TTC549 (cell line): Measurements from ENCODE around the gene BCR.
"Not testable (repeated sequence)": the region's sequence is repeated elsewhere in the genome, so short reads cannot be mapped to it uniquely, and the experiment has no call there.

Source experiments
- FAIRE-seq: peaks from 2 replicates; lab custom pipeline; 2012; peaks lifted over from hg19 to GRCh38; lab: Jason Lieb, UNC

The BCR gene

DNA sequence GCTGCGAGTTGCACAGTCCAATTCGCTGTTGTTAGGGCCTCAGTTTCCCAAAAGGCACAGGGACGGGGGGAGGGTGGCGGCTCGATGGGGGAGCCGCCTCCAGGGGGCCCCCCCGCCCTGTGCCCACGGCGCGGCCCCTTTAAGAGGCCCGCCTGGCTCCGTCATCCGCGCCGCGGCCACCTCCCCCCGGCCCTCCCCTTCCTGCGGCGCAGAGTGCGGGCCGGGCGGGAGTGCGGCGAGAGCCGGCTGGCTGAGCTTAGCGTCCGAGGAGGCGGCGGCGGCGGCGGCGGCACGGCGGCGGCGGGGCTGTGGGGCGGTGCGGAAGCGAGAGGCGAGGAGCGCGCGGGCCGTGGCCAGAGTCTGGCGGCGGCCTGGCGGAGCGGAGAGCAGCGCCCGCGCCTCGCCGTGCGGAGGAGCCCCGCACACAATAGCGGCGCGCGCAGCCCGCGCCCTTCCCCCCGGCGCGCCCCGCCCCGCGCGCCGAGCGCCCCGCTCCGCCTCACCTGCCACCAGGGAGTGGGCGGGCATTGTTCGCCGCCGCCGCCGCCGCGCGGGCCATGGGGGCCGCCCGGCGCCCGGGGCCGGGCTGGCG, at the start of gene BCR:
Gene BCR, plus strand, starts transcription at position 209 of the 592 bp plus-strand sequence. CDS start 452 bp downstream, outside the sequence.
- no peak for FAIRE-seq

- FAIRE-seq, result no peak
Measured at GRCh38 chr22:23130697-23131096, 49.6 kb upstream of the BCR start.

DNA sequence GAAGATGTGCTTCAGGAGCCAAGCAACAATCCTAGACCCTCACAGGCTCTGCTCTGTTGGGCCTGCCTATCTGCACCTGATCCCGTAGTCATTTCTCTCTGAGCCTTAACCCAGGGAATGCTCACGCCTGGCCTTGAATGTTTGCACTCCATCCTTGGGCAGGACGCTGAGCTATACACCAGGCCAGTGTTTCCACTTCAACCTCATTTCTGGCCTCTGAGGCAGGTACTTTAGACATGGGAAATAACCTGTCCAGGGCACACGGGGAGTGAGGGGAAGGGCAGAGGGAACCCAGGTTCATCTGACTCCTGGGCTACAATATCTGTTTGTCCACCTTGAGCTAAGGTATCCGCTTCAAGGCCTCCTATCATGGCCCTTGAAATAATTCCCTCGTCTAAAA, 48.4 kb upstream of the BCR start:
- no peak for FAIRE-seq

GRCh38 chr22:23132376-23133091, 47.8 kb upstream of the BCR start:
- no peak for FAIRE-seq

DNA sequence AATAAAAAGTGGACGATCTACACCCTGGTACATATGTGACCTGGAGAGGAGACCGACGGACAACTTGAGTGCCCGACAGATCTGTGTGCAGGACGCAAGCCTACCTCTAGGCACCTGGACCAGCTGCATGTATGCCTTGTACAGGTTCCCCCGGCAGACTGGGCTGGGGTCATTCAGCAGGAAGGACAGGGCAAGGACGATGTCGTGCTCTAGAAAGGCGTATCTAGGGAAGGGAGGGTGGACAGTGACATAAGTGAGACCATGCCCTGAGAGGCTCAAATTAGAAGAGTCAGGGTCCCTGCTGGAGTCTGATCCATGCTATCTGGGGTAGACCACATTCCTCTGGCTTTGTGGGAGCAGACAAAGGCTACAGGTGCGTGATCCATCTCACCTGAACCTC, 46.4 kb upstream of the BCR start:
- FAIRE-seq, result no peak

DNA sequence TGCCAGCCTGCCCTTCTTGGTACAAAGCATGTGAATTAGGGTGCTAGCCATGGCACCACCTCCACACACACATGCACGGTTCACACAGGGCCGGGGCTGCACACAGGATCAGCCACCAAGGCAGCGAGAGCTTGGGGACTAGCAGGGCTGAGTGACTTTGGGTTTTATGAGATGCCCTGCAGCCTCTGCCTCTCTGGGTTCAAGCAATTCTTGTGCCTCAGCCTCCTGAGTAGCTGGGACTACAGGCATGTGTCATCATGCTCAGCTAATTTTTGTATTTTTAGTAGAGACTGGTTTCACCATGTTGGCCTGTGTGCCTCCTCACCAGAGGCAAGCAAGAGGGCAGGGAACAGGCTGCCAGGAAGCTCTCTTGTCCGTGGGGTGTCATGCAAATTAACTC, 43.3 kb upstream of the BCR start:
- not testable (repeated sequence) for FAIRE-seq

- no peak for FAIRE-seq
Measured at GRCh38 chr22:23137468-23137867, 42.8 kb upstream of the BCR start.

- no peak for FAIRE-seq
Measured at GRCh38 chr22:23137905-23138561, 42.3 kb upstream of the BCR start.

DNA sequence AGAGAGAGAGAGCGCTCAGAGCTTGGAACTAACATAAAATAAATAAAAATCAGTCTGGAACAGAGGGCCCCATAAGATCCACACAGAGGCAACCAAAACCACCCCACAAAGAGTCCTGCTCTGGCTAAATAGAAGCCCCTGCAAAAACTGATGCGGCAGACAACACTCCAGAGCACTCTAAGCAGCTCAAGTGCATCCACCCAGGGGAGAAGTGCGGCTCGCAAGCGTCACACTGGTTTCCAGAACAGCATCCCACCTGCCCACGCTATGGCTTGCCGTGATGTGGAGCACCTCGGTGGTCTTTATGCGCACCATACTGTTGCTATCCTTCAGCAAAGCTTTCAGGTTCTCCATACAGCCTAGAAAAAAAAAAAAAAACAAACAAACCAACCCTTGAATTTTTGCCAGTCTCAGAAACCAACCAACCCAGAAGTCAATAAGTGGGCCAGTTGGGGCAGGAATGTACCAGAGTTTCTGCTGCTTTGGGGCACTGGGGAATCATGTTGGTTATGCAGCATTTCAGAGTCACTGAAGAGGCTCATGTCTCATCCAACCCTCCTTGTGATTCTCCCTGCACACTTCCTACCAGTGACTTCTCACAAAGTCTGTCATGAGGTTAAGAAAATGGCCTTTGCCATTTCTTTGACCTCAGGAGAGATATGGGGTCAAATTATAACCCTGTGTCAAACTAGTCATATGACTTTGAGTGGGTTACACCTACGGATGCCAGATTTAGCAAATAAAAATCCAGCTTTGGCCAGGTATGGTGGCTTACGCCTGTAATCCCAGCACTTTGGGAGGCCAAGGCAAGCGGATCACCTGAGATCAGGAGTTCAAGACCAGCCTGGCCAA, 41.5 kb upstream of the BCR start:
- no peak for FAIRE-seq

- FAIRE-seq, result no peak
Measured at GRCh38 chr22:23140385-23140784, 39.9 kb upstream of the BCR start.

- FAIRE-seq, result no peak
Measured at GRCh38 chr22:23142546-23143105, 37.7 kb upstream of the BCR start.

DNA sequence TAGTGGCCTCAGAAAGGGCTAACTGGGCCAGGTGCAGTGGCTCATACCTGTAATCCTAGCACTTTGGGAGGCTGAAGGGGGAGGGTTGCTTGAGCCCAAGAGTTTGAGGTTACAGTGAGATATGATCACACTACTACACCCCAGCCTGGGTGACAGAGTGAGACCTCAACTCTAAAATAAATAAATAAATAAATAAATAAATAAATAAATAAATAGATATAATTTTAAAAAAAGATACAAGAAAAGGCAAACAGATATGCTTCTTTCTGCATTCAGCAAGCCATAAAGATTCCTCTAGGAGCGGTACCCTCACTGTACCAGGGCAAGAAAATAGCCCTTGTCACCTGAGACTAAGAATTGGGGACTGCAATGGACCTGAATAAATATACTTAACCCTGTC, 37.2 kb upstream of the BCR start:
- FAIRE-seq, result no peak

- no peak for FAIRE-seq
Measured at GRCh38 chr22:23144432-23144831, 35.9 kb upstream of the BCR start.

DNA sequence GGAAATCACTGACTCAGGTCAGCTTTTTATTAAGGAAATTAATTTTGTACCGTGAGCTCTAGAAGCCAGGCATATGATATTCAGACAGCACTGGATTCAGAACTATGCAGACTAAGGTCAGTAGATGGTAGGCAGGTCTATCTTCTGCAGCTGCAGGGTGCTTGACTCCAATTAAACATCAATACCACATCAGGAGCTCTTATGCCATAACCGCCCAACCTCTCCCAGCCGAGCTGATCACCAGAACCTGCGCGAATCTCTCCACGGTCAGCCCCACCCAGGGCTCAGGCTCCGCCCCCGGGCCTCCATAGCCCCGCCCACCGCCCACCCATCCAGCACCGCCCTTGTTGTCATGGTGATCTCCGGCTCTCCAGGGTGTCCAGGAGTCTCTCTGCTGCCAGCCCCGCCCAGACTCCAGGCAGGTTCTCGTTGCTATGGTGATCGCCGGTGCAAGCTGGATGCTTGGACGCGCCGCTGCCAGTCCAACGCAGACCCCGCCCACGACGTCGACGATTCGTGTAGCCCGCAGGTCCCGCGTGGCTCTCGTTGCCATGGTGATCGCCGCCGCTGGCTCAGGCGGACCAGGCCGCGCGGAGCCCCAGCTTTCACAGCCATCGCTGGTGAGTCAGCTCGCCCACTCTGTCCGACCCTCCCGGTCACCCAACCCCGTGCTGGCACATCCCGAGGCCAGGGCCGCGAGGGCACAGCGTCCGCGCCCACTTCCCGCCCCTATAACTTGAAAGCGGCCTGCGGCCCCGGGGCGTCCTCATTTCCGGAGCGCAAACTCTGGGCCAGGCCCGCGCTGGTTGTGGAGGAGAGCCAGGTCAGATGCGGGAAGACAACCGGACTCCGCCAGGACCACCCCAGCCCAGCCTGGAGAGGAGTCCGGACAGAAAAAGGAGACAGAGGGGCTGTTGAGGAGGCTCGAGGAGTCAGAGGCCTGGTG, 35.1 kb upstream of the BCR start, which contains the start of gene RAB36:
Gene RAB36, plus strand, starts transcription at position 546 of the 946 bp plus-strand sequence. CDS start 1,140 bp downstream, outside the sequence.
- FAIRE-seq, result no peak

GRCh38 chr22:23145878-23146470, 34.3 kb upstream of the BCR start:
- no peak for FAIRE-seq

DNA sequence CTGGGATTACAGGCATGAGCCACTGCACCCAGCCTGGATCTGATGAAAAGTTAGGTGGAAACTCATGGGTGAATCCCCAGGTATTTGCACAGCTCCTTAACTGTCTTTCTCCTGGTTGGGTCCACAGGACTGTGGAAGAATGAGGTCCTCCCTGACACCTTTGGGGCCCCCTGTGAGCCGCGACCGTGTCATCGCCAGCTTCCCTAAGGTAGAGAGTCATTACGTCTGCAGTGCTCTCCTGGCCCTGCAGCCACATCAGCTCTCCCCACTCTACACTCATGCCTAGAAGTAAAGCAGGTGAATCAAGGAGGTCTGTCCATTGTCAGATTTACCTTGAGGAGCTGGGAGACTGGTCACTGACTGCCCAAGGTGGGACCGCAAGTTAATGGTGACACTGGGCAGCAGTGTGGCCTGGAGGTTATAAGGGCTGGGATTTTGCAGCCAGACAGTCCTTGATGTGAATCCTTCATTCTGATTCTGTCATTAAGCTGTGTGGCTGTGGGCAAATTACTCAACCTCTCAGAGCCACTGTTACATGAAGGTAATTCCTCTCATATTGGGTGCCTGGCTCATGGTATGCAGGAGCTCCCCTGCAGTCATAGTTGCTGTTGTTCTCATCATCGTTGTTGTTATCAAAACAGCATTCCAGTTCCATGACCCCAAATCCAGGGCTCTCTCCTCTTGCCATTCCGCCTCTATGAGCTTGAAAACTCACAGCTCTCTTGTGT, 33.7 kb upstream of the BCR start:
- no peak for FAIRE-seq

DNA sequence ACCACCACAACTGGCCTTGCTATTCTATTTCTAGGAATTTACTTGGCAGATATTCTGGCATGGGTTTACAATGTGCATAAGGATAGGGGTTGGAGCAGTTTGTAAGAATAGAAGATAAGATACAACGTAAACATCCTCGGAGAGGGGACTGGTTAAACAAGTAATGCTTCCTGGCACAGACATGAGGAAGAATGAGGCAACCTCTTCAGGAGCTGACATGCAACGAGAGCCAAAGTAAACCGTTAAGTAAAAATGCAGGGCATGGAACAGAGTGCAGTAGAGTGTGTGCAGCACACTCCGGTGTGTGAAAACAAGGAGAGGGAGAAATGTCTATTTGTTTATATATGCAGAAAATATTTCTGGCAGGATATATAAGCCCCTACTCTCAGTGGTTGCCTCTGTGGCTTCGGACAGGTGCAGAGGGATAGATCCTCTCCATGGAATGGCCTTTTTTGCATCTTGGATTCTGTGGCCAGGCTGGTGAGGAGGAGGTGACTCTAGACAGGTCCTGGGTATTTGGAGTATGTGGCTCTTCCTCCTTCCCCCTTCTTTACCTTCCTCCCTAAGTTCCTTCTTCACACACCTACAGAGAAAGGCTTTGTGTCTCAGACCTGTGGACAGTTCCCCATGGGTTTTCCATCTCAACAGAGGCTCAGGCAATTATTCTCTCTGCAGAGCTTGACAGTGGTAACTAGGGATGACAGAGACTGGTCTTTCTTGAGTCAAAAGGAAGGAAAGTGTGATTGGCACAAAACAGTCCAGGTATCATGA, 32.5 kb upstream of the BCR start:
- FAIRE-seq, result no peak

DNA sequence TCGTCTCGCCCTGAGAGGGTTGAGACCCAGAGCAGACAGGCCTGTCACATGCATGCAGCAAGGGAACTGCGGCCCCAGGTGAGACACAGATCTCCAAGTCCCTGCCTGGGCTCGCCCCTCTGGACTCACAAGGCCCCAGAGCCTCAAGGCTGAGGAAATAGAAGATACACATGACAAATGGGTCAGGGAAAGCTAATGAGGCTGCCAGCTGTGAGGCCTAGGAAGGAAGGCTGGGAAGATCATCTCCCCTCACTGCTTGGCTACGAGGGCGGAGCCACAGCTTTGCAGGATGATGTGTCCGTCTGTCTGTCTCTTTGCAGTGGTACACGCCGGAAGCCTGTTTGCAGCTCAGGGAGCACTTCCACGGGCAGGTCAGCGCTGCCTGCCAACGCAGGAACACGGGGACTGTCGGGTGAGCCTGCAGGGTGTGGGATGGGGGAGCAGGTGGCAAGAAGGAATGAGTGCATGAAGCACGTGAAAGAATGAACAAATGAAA, 30.5 kb upstream of the BCR start:
- FAIRE-seq, result no peak

GRCh38 chr22:23150762-23151161, 29.5 kb upstream of the BCR start:
- no peak for FAIRE-seq
